ENCODE results near the gene PFDN6. TPM values are rescaled to one million over a fixed set of nuclear protein-coding genes. Genes with fewer than 3 reads are reported as not detected.

Gene PFDN6
- total and polyA plus RNA-seq, 4 donors = 19.8 to 114 (median 47.5) TPM

DNA sequence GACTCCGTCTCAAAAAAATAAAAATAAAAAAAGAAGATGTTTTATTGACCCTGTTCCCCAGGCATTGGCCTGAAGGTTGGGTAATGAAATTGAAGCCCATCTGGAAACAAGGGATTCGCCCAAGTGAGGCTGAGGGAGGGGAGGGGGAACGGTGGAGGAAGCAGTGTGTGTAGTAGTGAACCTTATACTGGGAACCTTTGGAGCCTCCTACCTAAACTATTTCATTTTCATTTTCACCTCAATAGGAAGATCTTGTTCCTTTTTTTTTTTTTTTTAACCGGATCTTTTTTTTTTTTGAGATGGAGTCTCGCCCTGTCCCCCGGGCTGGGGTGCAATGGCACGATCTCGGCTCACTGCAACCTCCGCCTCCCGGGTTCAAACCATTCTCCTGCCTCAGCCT, 41.3 kb downstream of the PFDN6 start:
- Histone ChIP-seq H3K4me1 (ENCODE audit: control insufficient read depth in 1 of 2, insufficient read depth in 2 of 2, low read length in 2 of 2) (no peaks in the 10 kb centered on the region), H3K4me3 (ENCODE audit: low read length in 2 of 2) (no peak overlapping the region), H3K27ac (ENCODE audit: low read depth in 1 of 2, low read length in 2 of 2) (no peak overlapping the region), H3K36me3 (ENCODE audit: control insufficient read depth in 1 of 2, insufficient read depth in 2 of 2, low read length in 1 of 2) (no peaks in the 10 kb centered on the region), H3K9me3 (ENCODE audit: control insufficient read depth, low read length) (no peaks in the 10 kb centered on the region), H3K27me3 (ENCODE audit: control insufficient read depth in 1 of 2, insufficient read depth in 2 of 2, low read length in 1 of 2) (no peaks in the 10 kb centered on the region)
- ATAC-seq (ENCODE audit: low FRiP score) = no peak
- no peak for DNase-seq
- intact Hi-C loops (cut with DNase I) = no loop called here
- WGBS, 2 donors = 88 to 91% methylated on average over 9 to 10 of the region's 10 CpGs

DNA sequence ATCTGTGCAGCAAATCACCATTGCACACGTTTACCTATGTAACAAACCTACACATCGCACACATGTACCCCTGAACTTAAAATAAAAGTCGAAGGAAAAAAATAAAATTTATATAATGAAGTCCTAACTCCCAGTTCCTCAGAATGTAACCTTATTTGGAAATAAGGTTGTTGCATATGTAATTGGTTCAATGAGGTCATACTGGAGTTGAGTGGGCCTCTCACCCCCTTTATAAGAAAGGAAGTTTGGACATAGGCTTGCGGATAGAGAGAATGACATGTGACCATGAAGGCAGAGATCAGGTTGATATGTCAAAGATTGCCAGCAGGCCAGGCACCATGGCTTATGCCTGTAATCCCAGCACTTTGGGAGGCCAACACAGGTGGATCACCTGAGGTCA, 44.3 kb downstream of the PFDN6 start:
- 86 to 91% methylated on average over 4 of the region's 4 CpGs for WGBS, 2 donors
- ATAC-seq (ENCODE audit: low FRiP score) (no peak), DNase-seq (no peak)
- intact Hi-C loops (cut with DNase I) = no loop called here
- no peaks in the 10 kb centered on the region for H3K4me1 ChIP-seq (ENCODE audit: control insufficient read depth in 1 of 2, insufficient read depth in 2 of 2, low read length in 2 of 2)
- H3K36me3 ChIP-seq (ENCODE audit: control insufficient read depth in 1 of 2, insufficient read depth in 2 of 2, low read length in 1 of 2) = no peaks in the 10 kb centered on the region
- H3K27me3 ChIP-seq (ENCODE audit: control insufficient read depth in 1 of 2, insufficient read depth in 2 of 2, low read length in 1 of 2) = no peaks in the 10 kb centered on the region
- H3K27ac ChIP-seq (ENCODE audit: low read depth in 1 of 2, low read length in 2 of 2) = no peak overlapping the region
- no peak overlapping the region for H3K4me3 ChIP-seq (ENCODE audit: low read length in 2 of 2)
- H3K9me3 ChIP-seq (ENCODE audit: control insufficient read depth, low read length) = no peaks in the 10 kb centered on the region

DNA sequence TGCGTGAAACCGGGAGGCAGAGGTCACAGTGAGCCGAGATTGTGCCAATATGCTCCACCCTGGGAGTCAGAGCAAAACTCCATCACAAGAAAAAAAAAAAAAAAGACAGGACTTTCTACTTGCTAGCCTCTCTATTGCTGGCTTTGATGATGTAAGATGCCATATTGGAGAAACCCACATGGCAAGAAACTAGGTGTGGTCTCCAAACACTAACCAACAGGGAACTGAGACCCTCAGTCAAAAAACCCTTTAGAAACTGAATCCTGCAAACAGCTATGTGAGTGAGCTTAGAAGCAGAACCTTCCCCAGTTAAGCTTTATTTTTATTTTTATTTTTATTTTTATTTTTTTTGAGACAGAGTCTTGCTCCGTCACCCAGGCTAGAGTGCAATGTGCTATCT, 46.5 kb downstream of the PFDN6 start:
- H3K9me3 ChIP-seq (ENCODE audit: control insufficient read depth, low read length) = no peaks in the 10 kb centered on the region
- 75 to 83% methylated on average over 4 of the region's 4 CpGs for WGBS, 2 donors
- ATAC-seq (ENCODE audit: low FRiP score) (no peak), DNase-seq (no peak)
- H3K36me3 ChIP-seq (ENCODE audit: control insufficient read depth in 1 of 2, insufficient read depth in 2 of 2, low read length in 1 of 2) = no peaks in the 10 kb centered on the region
- no peak overlapping the region for H3K27ac ChIP-seq (ENCODE audit: low read depth in 1 of 2, low read length in 2 of 2)
- intact Hi-C loops (cut with DNase I) = no loop called here
- no peaks in the 10 kb centered on the region for H3K4me1 ChIP-seq (ENCODE audit: control insufficient read depth in 1 of 2, insufficient read depth in 2 of 2, low read length in 2 of 2)
- no peak overlapping the region for H3K4me3 ChIP-seq (ENCODE audit: low read length in 2 of 2)
- H3K27me3 ChIP-seq (ENCODE audit: control insufficient read depth in 1 of 2, insufficient read depth in 2 of 2, low read length in 1 of 2) = no peaks in the 10 kb centered on the region

DNA sequence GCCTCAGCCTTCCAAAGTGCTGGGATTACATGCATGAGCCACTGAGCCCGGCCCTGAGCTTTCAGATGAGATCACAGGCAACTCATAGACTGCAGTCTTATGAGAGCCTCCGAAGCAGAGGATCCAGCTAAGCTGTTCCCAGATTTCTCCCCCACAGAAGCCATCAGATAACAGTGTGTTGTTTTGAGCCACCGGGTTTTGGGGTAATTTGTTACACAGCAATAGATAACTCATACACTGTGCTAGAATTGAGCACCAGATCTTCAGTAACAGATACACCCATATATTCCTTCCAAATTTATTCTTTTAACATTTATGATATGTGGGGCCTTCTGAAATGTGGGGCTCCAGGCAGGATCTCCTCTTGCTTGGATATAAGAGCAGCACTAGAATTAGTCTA, 47.1 kb downstream of the PFDN6 start:
- ATAC-seq (ENCODE audit: low FRiP score) = no peak
- no peak overlapping the region for H3K4me3 ChIP-seq (ENCODE audit: low read length in 2 of 2)
- no peaks in the 10 kb centered on the region for H3K27me3 ChIP-seq (ENCODE audit: control insufficient read depth in 1 of 2, insufficient read depth in 2 of 2, low read length in 1 of 2)
- intact Hi-C loops (cut with DNase I) = no loop called here
- H3K4me1 ChIP-seq (ENCODE audit: control insufficient read depth in 1 of 2, insufficient read depth in 2 of 2, low read length in 2 of 2) = no peaks in the 10 kb centered on the region
- WGBS, 2 donors = 81 to 88% methylated on average over 3 of the region's 3 CpGs
- no peaks in the 10 kb centered on the region for H3K36me3 ChIP-seq (ENCODE audit: control insufficient read depth in 1 of 2, insufficient read depth in 2 of 2, low read length in 1 of 2)
- no peaks in the 10 kb centered on the region for H3K9me3 ChIP-seq (ENCODE audit: control insufficient read depth, low read length)
- no peak for DNase-seq
- H3K27ac ChIP-seq (ENCODE audit: low read depth in 1 of 2, low read length in 2 of 2) = no peak overlapping the region

DNA sequence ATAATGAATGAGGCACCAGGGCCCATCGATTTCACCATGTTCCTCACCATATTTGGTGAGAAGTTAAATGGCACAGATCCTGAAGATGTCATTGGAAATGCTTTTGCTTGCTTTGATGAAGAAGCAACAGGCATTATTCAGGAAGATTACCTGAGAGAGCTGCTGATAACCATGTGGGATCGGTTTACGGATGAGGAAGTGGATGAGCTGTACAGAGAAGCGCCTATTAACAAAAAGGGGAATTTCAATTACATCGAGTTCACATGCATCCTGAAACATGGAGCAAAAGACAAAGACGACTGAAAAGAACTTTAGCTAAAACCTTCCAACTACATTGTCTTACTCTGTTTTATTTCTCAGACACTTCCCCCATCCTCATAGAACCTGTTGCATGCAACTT, 49.8 kb downstream of the PFDN6 start:
- Histone ChIP-seq H3K9me3 (ENCODE audit: control insufficient read depth, low read length) (no peaks in the 10 kb centered on the region), H3K4me1 (ENCODE audit: control insufficient read depth in 1 of 2, insufficient read depth in 2 of 2, low read length in 2 of 2) (no peaks in the 10 kb centered on the region), H3K27ac (ENCODE audit: low read depth in 1 of 2, low read length in 2 of 2) (no peak overlapping the region), H3K36me3 (ENCODE audit: control insufficient read depth in 1 of 2, insufficient read depth in 2 of 2, low read length in 1 of 2) (no peaks in the 10 kb centered on the region), H3K27me3 (ENCODE audit: control insufficient read depth in 1 of 2, insufficient read depth in 2 of 2, low read length in 1 of 2) (no peaks in the 10 kb centered on the region), H3K4me3 (ENCODE audit: low read length in 2 of 2) (no peak overlapping the region)
- DNase-seq (no peak), ATAC-seq (ENCODE audit: low FRiP score) (no peak)
- intact Hi-C loops (cut with DNase I) = no loop called here
- WGBS, 2 donors = 88 to 89% methylated on average over 6 of the region's 6 CpGs

Small RNA genes within 50 kb of the gene (microRNA-seq; reads per million reads assigned to microRNA genes)
- gene MIR6834 (0 to 0.99 reads per million in 2 donors), gene MIR6873 (0 reads per million in 2 donors)

Other genes with a start within 250 kb of the PFDN6 start
- 100 to 1,000 TPM; 122 to 203 TPM for gene HLA-DPA1, start 216.0 kb upstream of the PFDN6 start, total RNA-seq
- 10 to 100 TPM; 18.6 to 74.9 TPM for gene HLA-DPA1, start 216.0 kb upstream of the PFDN6 start, polyA plus RNA-seq
- gene HLA-DPB1, start 213.6 kb upstream of the PFDN6 start, total RNA-seq = 100 to 1,000 TPM in 1 of 2 donors, 10 to 100 TPM in 1; 98.9 to 215 TPM
- gene HLA-DPB1, start 213.6 kb upstream of the PFDN6 start, polyA plus RNA-seq = 100 to 1,000 TPM in 1 of 2 donors, 10 to 100 TPM in 1; 45.4 to 113 TPM
- 1 to 10 TPM; 1.6 to 1.7 TPM for gene COL11A2, start 97.1 kb upstream of the PFDN6 start, total RNA-seq
- gene COL11A2, start 97.1 kb upstream of the PFDN6 start, polyA plus RNA-seq = 1 to 10 TPM in 1 of 2 donors, under 1 TPM in 1; 0.13 to 3.6 TPM
- gene RXRB, start 88.9 kb upstream of the PFDN6 start, total RNA-seq = 10 to 100 TPM; 51.6 to 55.4 TPM
- 100 to 1,000 TPM in 1 of 2 donors, 10 to 100 TPM in 1; 14.1 to 120 TPM for gene RXRB, start 88.9 kb upstream of the PFDN6 start, polyA plus RNA-seq
- gene SLC39A7, start 88.7 kb upstream of the PFDN6 start, total RNA-seq = 10 to 100 TPM; 86.9 to 90.3 TPM
- 100 to 1,000 TPM in 1 of 2 donors, 10 to 100 TPM in 1; 59.7 to 102 TPM for gene SLC39A7, start 88.7 kb upstream of the PFDN6 start, polyA plus RNA-seq
- 1 to 10 TPM; 2.7 to 4.4 TPM for gene HSD17B8, start 84.9 kb upstream of the PFDN6 start, total RNA-seq
- gene HSD17B8, start 84.9 kb upstream of the PFDN6 start, polyA plus RNA-seq = 1 to 10 TPM; 4.4 to 8.8 TPM
- gene RING1, start 81.1 kb upstream of the PFDN6 start, total RNA-seq = 10 to 100 TPM; 34.1 to 38.1 TPM
- 10 to 100 TPM; 26.4 to 64.0 TPM for gene RING1, start 81.1 kb upstream of the PFDN6 start, polyA plus RNA-seq
- 10 to 100 TPM; 32.1 to 51.4 TPM for gene VPS52, start 17.7 kb upstream of the PFDN6 start, total RNA-seq
- gene VPS52, start 17.7 kb upstream of the PFDN6 start, polyA plus RNA-seq = 10 to 100 TPM; 16.0 to 66.6 TPM
- gene RPS18, start 17.5 kb upstream of the PFDN6 start, total RNA-seq = 1,000 to 10,000 TPM; 1,497 to 1,720 TPM
- gene RPS18, start 17.5 kb upstream of the PFDN6 start, polyA plus RNA-seq = 1,000 to 10,000 TPM; 4,066 to 5,431 TPM
- 10 to 100 TPM; 12.7 to 14.3 TPM for gene B3GALT4, start 12.5 kb upstream of the PFDN6 start, total RNA-seq
- 10 to 100 TPM in 1 of 2 donors, 1 to 10 TPM in 1; 8.3 to 17.0 TPM for gene B3GALT4, start 12.5 kb upstream of the PFDN6 start, polyA plus RNA-seq
- 10 to 100 TPM; 40.6 TPM for gene WDR46, start 362 bp upstream of the PFDN6 start, total RNA-seq
- 100 to 1,000 TPM in 1 of 2 donors, 10 to 100 TPM in 1; 24.5 to 143 TPM for gene WDR46, start 362 bp upstream of the PFDN6 start, polyA plus RNA-seq
- 100 to 1,000 TPM in 1 of 2 donors, 10 to 100 TPM in 1; 71.5 to 107 TPM for gene RGL2, start 9.3 kb downstream of the PFDN6 start, total RNA-seq
- 100 to 1,000 TPM in 1 of 2 donors, 10 to 100 TPM in 1; 20.3 to 178 TPM for gene RGL2, start 9.3 kb downstream of the PFDN6 start, polyA plus RNA-seq
- gene TAPBP, start 24.5 kb downstream of the PFDN6 start, total RNA-seq = 100 to 1,000 TPM in 1 of 2 donors, 10 to 100 TPM in 1; 73.9 to 113 TPM
- gene TAPBP, start 24.5 kb downstream of the PFDN6 start, polyA plus RNA-seq = 10 to 100 TPM; 12.5 to 34.7 TPM
- 10 to 100 TPM; 21.3 TPM for gene ZBTB22, start 28.1 kb downstream of the PFDN6 start, total RNA-seq
- 10 to 100 TPM in 1 of 2 donors, 1 to 10 TPM in 1; 6.4 to 15.1 TPM for gene ZBTB22, start 28.1 kb downstream of the PFDN6 start, polyA plus RNA-seq
- gene DAXX, start 33.4 kb downstream of the PFDN6 start, total RNA-seq = 10 to 100 TPM; 36.6 to 40.7 TPM
- 10 to 100 TPM; 21.5 to 31.5 TPM for gene DAXX, start 33.4 kb downstream of the PFDN6 start, polyA plus RNA-seq
- 1 to 10 TPM; 1.3 to 2.0 TPM for gene KIFC1, start 102.2 kb downstream of the PFDN6 start, total RNA-seq
- 1 to 10 TPM in 1 of 2 donors, not detected in 1; 1.5 TPM for gene KIFC1, start 102.2 kb downstream of the PFDN6 start, polyA plus RNA-seq
- 10 to 100 TPM; 86.4 to 92.8 TPM for gene PHF1, start 121.4 kb downstream of the PFDN6 start, total RNA-seq
- gene PHF1, start 121.4 kb downstream of the PFDN6 start, polyA plus RNA-seq = 100 to 1,000 TPM in 1 of 2 donors, 10 to 100 TPM in 1; 49.8 to 218 TPM
- gene CUTA, start 128.5 kb downstream of the PFDN6 start, total RNA-seq = 100 to 1,000 TPM in 1 of 2 donors, 10 to 100 TPM in 1; 89.9 to 111 TPM
- gene CUTA, start 128.5 kb downstream of the PFDN6 start, polyA plus RNA-seq = 100 to 1,000 TPM; 120 to 191 TPM
- gene SYNGAP1, start 130.5 kb downstream of the PFDN6 start, total RNA-seq = 10 to 100 TPM; 31.7 to 39.4 TPM
- gene SYNGAP1, start 130.5 kb downstream of the PFDN6 start, polyA plus RNA-seq = 10 to 100 TPM in 1 of 2 donors, 1 to 10 TPM in 1; 4.4 to 16.4 TPM
- 1 to 10 TPM; 3.0 to 4.2 TPM for gene ZBTB9, start 165.0 kb downstream of the PFDN6 start, total RNA-seq
- gene ZBTB9, start 165.0 kb downstream of the PFDN6 start, polyA plus RNA-seq = 1 to 10 TPM; 1.4 to 1.5 TPM